ENCODE results near the gene NCAM1.

Gene NCAM1

GRCh38 chr11:113072237-113072858 lies 111.1 kb downstream of the NCAM1 start:
- no peaks in the 10 kb centered on the region for H3K79me1 ChIP-seq (ENCODE audit: low read length)
- no peak overlapping the region for H3K4ac ChIP-seq (ENCODE audit: low read depth, low read length)
- H4K5ac ChIP-seq (ENCODE audit: low read length), result no peak overlapping the region
- H3K4me3 ChIP-seq (ENCODE audit: low read length), result no peak overlapping the region
- H3K56ac ChIP-seq (ENCODE audit: low read length), result no peak overlapping the region
- DNase-seq, result no peak
- no peak overlapping the region for H2BK15ac ChIP-seq (replicated peaks; ENCODE audit: low read depth)
- H2AK5ac ChIP-seq (ENCODE audit: low read length), result no peak overlapping the region
- no peaks in the 10 kb centered on the region for H3K79me2 ChIP-seq (ENCODE audit: control insufficient read depth, insufficient read depth, low read length)
- H3K27ac ChIP-seq (ENCODE audit: low read depth, low read length), result no peak overlapping the region
- H4K8ac ChIP-seq (ENCODE audit: low read depth, low read length), result no peak overlapping the region
- H3K27me3 ChIP-seq (ENCODE audit: insufficient read depth, low read length, poor library complexity), result no peaks in the 10 kb centered on the region
- no peak overlapping the region for H3K18ac ChIP-seq (ENCODE audit: low read length)
- no CpG with 5 or more reads among the region's 5 CpGs for WGBS (ENCODE audit: extremely low coverage, insufficient coverage, low lambda C conversion rate)
- H3K4me1 ChIP-seq (ENCODE audit: control insufficient read depth, low read depth, low read length), result peaks cover 2% of the 10 kb centered on the region
- no peak overlapping the region for H2BK5ac ChIP-seq (ENCODE audit: low read length)
- H3K23ac ChIP-seq (ENCODE audit: low read length), result no peak overlapping the region
- H2BK120ac ChIP-seq (ENCODE audit: low read depth, low read length), result no peak overlapping the region
- H3K9ac ChIP-seq (ENCODE audit: low read length), result no peak overlapping the region
- no peak overlapping the region for H3K4me2 ChIP-seq (ENCODE audit: low read length)
- H3K36me3 ChIP-seq (ENCODE audit: control insufficient read depth, insufficient read depth, low read length), result no peaks in the 10 kb centered on the region

DNA sequence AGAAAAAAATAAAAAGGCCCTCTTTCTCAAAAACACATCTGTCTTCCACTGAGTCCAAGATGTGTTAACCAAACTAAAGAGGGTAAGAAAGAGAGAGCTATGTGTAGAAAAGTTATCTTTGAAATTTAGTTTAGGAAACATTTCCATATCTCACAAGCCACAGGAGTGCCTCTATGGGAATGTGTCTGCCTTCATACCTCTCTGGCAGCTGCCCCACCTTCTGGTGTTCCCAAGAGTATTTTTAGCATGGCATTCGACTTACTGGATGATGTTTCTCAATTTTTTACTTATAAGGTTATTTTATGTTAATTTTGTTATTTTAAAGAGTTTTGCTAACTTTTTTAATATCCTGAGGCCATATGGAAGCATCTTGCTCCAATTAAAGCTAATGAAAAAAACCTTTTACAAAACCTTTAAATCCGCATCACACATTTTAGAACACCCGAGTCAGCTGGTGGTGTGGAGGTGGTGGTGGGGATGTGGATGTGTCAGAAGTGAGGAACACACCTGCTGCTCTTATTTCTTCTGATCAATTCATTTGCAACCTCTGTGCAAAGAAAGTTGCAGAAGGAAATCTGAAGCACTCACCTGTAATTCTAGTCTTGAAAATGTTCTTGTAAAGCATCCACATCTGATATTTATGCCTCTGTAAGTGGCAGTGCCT lies 112.2 kb downstream of the NCAM1 start:
- Histone ChIP-seq H3K79me2 (ENCODE audit: control insufficient read depth, insufficient read depth, low read length) (no peaks in the 10 kb centered on the region), H3K23ac (ENCODE audit: low read length) (no peak overlapping the region), H3K56ac (ENCODE audit: low read length) (no peak overlapping the region), H3K4me2 (ENCODE audit: low read length) (no peak overlapping the region), H3K18ac (ENCODE audit: low read length) (no peak overlapping the region), H3K4ac (ENCODE audit: low read depth, low read length) (no peak overlapping the region), H3K79me1 (ENCODE audit: low read length) (no peaks in the 10 kb centered on the region), H3K27me3 (ENCODE audit: insufficient read depth, low read length, poor library complexity) (no peaks in the 10 kb centered on the region), H3K27ac (ENCODE audit: low read depth, low read length) (no peak overlapping the region), H2AK5ac (ENCODE audit: low read length) (no peak overlapping the region), H2BK5ac (ENCODE audit: low read length) (no peak overlapping the region), H3K9ac (ENCODE audit: low read length) (no peak overlapping the region), H2BK120ac (ENCODE audit: low read depth, low read length) (no peak overlapping the region), H4K8ac (ENCODE audit: low read depth, low read length) (no peak overlapping the region), H3K4me1 (ENCODE audit: control insufficient read depth, low read depth, low read length) (peaks cover 2% of the 10 kb centered on the region), H3K36me3 (ENCODE audit: control insufficient read depth, insufficient read depth, low read length) (no peaks in the 10 kb centered on the region), H4K5ac (ENCODE audit: low read length) (no peak overlapping the region), H2BK15ac (replicated peaks; ENCODE audit: low read depth) (no peak overlapping the region), H3K4me3 (ENCODE audit: low read length) (no peak overlapping the region)
- no CpG with 5 or more reads among the region's 3 CpGs for WGBS (ENCODE audit: extremely low coverage, insufficient coverage, low lambda C conversion rate)
- DNase-seq, result no peak

DNA sequence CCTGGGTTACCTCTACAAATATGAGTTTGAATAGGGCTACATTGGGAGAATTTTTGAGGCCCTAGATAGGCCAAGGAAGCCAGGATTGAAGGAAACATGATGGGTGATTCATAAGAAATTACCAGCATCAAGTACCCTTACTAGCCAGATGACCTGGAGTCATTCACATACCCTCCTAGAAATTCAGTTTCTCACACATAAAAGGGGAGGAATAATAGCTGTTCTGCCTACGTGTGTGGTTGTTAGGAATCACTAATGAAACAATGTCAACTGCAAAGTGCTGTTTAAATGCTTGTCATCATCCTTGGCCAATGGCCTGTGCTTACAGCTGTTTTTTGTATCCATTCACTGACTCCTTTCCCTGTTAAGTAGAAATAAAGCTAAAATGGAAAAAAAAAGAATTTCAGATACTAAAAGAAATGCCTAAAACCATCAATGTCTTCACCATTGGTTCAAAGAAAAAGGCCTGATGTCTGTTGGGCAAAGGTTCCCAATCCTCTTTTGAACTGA lies 114.4 kb downstream of the NCAM1 start:
- Histone ChIP-seq H3K27me3 (ENCODE audit: insufficient read depth, low read length, poor library complexity) (no peaks in the 10 kb centered on the region), H3K36me3 (ENCODE audit: control insufficient read depth, insufficient read depth, low read length) (no peaks in the 10 kb centered on the region), H3K56ac (ENCODE audit: low read length) (no peak overlapping the region), H3K27ac (ENCODE audit: low read depth, low read length) (no peak overlapping the region), H2BK5ac (ENCODE audit: low read length) (no peak overlapping the region), H2BK15ac (replicated peaks; ENCODE audit: low read depth) (no peak overlapping the region), H3K4me3 (ENCODE audit: low read length) (no peak overlapping the region), H3K79me1 (ENCODE audit: low read length) (no peaks in the 10 kb centered on the region), H2AK5ac (ENCODE audit: low read length) (no peak overlapping the region), H4K5ac (ENCODE audit: low read length) (no peak overlapping the region), H2BK120ac (ENCODE audit: low read depth, low read length) (no peak overlapping the region), H3K9ac (ENCODE audit: low read length) (no peak overlapping the region), H3K18ac (ENCODE audit: low read length) (no peak overlapping the region), H3K79me2 (ENCODE audit: control insufficient read depth, insufficient read depth, low read length) (no peaks in the 10 kb centered on the region), H3K4ac (ENCODE audit: low read depth, low read length) (no peak overlapping the region), H3K4me1 (ENCODE audit: control insufficient read depth, low read depth, low read length) (peaks cover 2% of the 10 kb centered on the region), H3K23ac (ENCODE audit: low read length) (no peak overlapping the region), H4K8ac (ENCODE audit: low read depth, low read length) (no peak overlapping the region), H3K4me2 (ENCODE audit: low read length) (no peak overlapping the region)
- WGBS (ENCODE audit: extremely low coverage, insufficient coverage, low lambda C conversion rate), result no CpG with 5 or more reads among the region's 1 CpG
- no peak for DNase-seq

- H3K4me3 ChIP-seq (ENCODE audit: low read length), result no peak overlapping the region
- H2BK120ac ChIP-seq (ENCODE audit: low read depth, low read length), result no peak overlapping the region
- H3K4me1 ChIP-seq (ENCODE audit: control insufficient read depth, low read depth, low read length), result peaks cover 2% of the 10 kb centered on the region
- H3K79me1 ChIP-seq (ENCODE audit: low read length), result no peaks in the 10 kb centered on the region
- no peak overlapping the region for H3K4me2 ChIP-seq (ENCODE audit: low read length)
- H2BK15ac ChIP-seq (replicated peaks; ENCODE audit: low read depth), result no peak overlapping the region
- H3K79me2 ChIP-seq (ENCODE audit: control insufficient read depth, insufficient read depth, low read length), result no peaks in the 10 kb centered on the region
- no peak overlapping the region for H3K56ac ChIP-seq (ENCODE audit: low read length)
- H2BK5ac ChIP-seq (ENCODE audit: low read length), result no peak overlapping the region
- no peak overlapping the region for H3K23ac ChIP-seq (ENCODE audit: low read length)
- no peak overlapping the region for H2AK5ac ChIP-seq (ENCODE audit: low read length)
- H3K18ac ChIP-seq (ENCODE audit: low read length), result no peak overlapping the region
- no peak overlapping the region for H3K9ac ChIP-seq (ENCODE audit: low read length)
- no CpG with 5 or more reads among the region's 6 CpGs for WGBS (ENCODE audit: extremely low coverage, insufficient coverage, low lambda C conversion rate)
- no peaks in the 10 kb centered on the region for H3K27me3 ChIP-seq (ENCODE audit: insufficient read depth, low read length, poor library complexity)
- H4K8ac ChIP-seq (ENCODE audit: low read depth, low read length), result no peak overlapping the region
- H3K36me3 ChIP-seq (ENCODE audit: control insufficient read depth, insufficient read depth, low read length), result no peaks in the 10 kb centered on the region
- no peak overlapping the region for H4K5ac ChIP-seq (ENCODE audit: low read length)
- H3K27ac ChIP-seq (ENCODE audit: low read depth, low read length), result no peak overlapping the region
- DNase-seq, result no peak
- H3K4ac ChIP-seq (ENCODE audit: low read depth, low read length), result no peak overlapping the region
Observed at GRCh38 chr11:113077379-113077778, 116.2 kb downstream of the NCAM1 start.

GRCh38 chr11:113082341-113082955 lies 121.2 kb downstream of the NCAM1 start:
- Histone ChIP-seq H2BK5ac (ENCODE audit: low read length) (no peak overlapping the region), H3K4ac (ENCODE audit: low read depth, low read length) (no peak overlapping the region), H3K79me2 (ENCODE audit: control insufficient read depth, insufficient read depth, low read length) (no peaks in the 10 kb centered on the region), H3K56ac (ENCODE audit: low read length) (no peak overlapping the region), H3K27me3 (ENCODE audit: insufficient read depth, low read length, poor library complexity) (no peaks in the 10 kb centered on the region), H3K4me1 (ENCODE audit: control insufficient read depth, low read depth, low read length) (peaks cover 2% of the 10 kb centered on the region), H3K9ac (ENCODE audit: low read length) (no peak overlapping the region), H3K79me1 (ENCODE audit: low read length) (no peaks in the 10 kb centered on the region), H2BK15ac (replicated peaks; ENCODE audit: low read depth) (no peak overlapping the region), H3K36me3 (ENCODE audit: control insufficient read depth, insufficient read depth, low read length) (no peaks in the 10 kb centered on the region), H3K18ac (ENCODE audit: low read length) (no peak overlapping the region), H3K27ac (ENCODE audit: low read depth, low read length) (no peak overlapping the region), H3K23ac (ENCODE audit: low read length) (no peak overlapping the region), H2BK120ac (ENCODE audit: low read depth, low read length) (no peak overlapping the region), H3K4me2 (ENCODE audit: low read length) (no peak overlapping the region), H3K4me3 (ENCODE audit: low read length) (no peak overlapping the region), H4K5ac (ENCODE audit: low read length) (no peak overlapping the region), H4K8ac (ENCODE audit: low read depth, low read length) (no peak overlapping the region), H2AK5ac (ENCODE audit: low read length) (no peak overlapping the region)
- no peak for DNase-seq
- no CpG with 5 or more reads among the region's 12 CpGs for WGBS (ENCODE audit: extremely low coverage, insufficient coverage, low lambda C conversion rate)

All from mesendoderm (in vitro differentiated cells).